GM18520 (cell line): Measurements from ENCODE around the gene XRRA1.

Experiments used
- ATAC-seq: cut with Tn5 transposase; IDR thresholded peaks from one replicate; pipeline ENCODE4 v1.9.1; 2021; ENCODE audit not compliant: unreplicated experiment

XRRA1 gene

GRCh38 chr11:74950374-74950969, 1.6 kb upstream of the XRRA1 start:
- no peak for ATAC-seq

- ATAC-seq, result no peak
These were observed 854 bp upstream of the XRRA1 start for GRCh38 chr11:74949753-74950137.

GRCh38 chr11:74948546-74948897, 369 bp downstream of the XRRA1 start:
- no peak for ATAC-seq

- no peak for ATAC-seq
These were observed 6.7 kb downstream of the XRRA1 start for GRCh38 chr11:74942073-74942759.

GRCh38 chr11:74941492-74941891, 7.4 kb downstream of the XRRA1 start:
- ATAC-seq, result no peak

GRCh38 chr11:74937696-74938475, 11.0 kb downstream of the XRRA1 start:
- ATAC-seq, result no peak

GRCh38 chr11:74936976-74937375, 11.9 kb downstream of the XRRA1 start:
- no peak for ATAC-seq

GRCh38 chr11:74936087-74936486, 12.8 kb downstream of the XRRA1 start:
- ATAC-seq, result no peak

- no peak for ATAC-seq
These were observed 13.6 kb downstream of the XRRA1 start for GRCh38 chr11:74935285-74935684.

GRCh38 chr11:74933765-74934164, 15.1 kb downstream of the XRRA1 start:
- no peak for ATAC-seq

GRCh38 chr11:74932797-74933196, 16.1 kb downstream of the XRRA1 start:
- ATAC-seq, result no peak

- no peak for ATAC-seq
These were observed 16.7 kb downstream of the XRRA1 start for GRCh38 chr11:74932169-74932568.

- ATAC-seq, result no peak
These were observed 19.2 kb downstream of the XRRA1 start for GRCh38 chr11:74929431-74930363.

GRCh38 chr11:74927496-74927895, 21.4 kb downstream of the XRRA1 start:
- no peak for ATAC-seq

- no peak for ATAC-seq
These were observed 22.4 kb downstream of the XRRA1 start for GRCh38 chr11:74926304-74927030.

GRCh38 chr11:74925281-74925680, 23.6 kb downstream of the XRRA1 start:
- ATAC-seq, result no peak

GRCh38 chr11:74923125-74923524, 25.8 kb downstream of the XRRA1 start:
- no peak for ATAC-seq

GRCh38 chr11:74909812-74910211, 39.1 kb downstream of the XRRA1 start:
- ATAC-seq, result no peak

GRCh38 chr11:74909385-74909784, 39.5 kb downstream of the XRRA1 start:
- no peak for ATAC-seq

GRCh38 chr11:74905326-74905725, 43.6 kb downstream of the XRRA1 start:
- ATAC-seq, result no peak

- ATAC-seq, result no peak
These were observed 46.5 kb downstream of the XRRA1 start for GRCh38 chr11:74902342-74902741.
